ENCODE data around the gene GRIK3.

Gene GRIK3

DNA sequence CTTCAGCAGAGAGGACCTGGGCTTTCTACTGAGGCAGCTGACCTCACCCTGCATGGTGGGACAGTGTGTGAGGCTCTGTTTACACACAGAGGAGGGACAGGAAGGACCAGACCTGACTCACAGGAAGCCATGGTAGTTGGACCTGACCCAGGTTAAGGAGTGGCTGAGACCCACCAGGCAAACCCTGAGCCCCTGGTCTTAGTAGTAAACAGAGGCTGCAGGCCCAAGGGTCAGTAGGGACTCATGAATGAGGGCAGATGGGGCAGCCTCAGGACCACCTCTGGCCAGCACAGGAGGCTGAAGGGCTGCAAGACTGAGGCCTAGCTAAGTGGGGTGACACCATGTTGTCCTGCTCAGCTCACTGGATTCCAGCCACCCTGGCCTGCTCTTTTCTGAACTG is 273.2 kb downstream of the GRIK3 start:
- TF ChIP-seq, protein P1, sequence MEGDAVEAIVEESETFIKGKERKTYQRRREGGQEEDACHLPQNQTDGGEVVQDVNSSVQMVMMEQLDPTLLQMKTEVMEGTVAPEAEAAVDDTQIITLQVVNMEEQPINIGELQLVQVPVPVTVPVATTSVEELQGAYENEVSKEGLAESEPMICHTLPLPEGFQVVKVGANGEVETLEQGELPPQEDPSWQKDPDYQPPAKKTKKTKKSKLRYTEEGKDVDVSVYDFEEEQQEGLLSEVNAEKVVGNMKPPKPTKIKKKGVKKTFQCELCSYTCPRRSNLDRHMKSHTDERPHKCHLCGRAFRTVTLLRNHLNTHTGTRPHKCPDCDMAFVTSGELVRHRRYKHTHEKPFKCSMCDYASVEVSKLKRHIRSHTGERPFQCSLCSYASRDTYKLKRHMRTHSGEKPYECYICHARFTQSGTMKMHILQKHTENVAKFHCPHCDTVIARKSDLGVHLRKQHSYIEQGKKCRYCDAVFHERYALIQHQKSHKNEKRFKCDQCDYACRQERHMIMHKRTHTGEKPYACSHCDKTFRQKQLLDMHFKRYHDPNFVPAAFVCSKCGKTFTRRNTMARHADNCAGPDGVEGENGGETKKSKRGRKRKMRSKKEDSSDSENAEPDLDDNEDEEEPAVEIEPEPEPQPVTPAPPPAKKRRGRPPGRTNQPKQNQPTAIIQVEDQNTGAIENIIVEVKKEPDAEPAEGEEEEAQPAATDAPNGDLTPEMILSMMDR (IDR thresholded peaks at IDR 0.05; ENCODE audit: low read depth, low read length), result no peak
- in situ Hi-C loops (cut with HindIII; ENCODE audit: low sequenced_read_pairs), result no loop called here

DNA sequence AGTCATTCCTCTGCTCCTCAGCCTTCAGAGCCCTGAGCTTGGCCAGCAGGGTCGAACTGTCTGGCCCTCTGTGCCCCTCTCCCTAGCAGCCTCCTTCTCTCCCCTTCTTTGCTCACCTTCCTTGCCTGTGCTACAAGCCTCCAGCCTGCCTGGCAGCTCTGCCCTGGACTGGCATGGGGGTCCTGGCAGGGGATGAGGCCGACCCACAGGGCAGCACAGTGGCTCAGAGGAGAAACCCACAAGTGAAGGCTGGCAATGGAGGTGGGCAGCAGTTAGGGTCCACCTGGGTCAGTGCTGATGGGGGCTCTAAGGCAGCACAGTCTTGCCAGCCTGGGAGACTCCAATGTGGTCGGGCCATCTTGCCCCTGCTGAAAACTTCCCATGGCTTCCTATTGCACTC is 274.2 kb downstream of the GRIK3 start:
- H3K4me3 ChIP-seq (ENCODE audit: low read depth, low read length), result no peak overlapping the region
- in situ Hi-C loops (cut with HindIII; ENCODE audit: low sequenced_read_pairs), result no loop called here
- TF ChIP-seq, protein P1 (IDR thresholded peaks at IDR 0.05; ENCODE audit: low read depth, low read length), result no peak
- no peak for DNase-seq (ENCODE audit: low read depth, low spot score)

More for the DNA sequence above, 273.2 kb downstream of the GRIK3 start:
- DNase-seq (ENCODE audit: low read depth, low spot score), result no peak
- no peak overlapping the region for H3K4me3 ChIP-seq (ENCODE audit: low read depth, low read length)

GRCh38 chr1:36759355-36759754 is 275.0 kb downstream of the GRIK3 start:
- in situ Hi-C loops (cut with HindIII; ENCODE audit: low sequenced_read_pairs), result no loop called here
- H3K4me3 ChIP-seq (ENCODE audit: low read depth, low read length), result no peak overlapping the region
- no peak for DNase-seq (ENCODE audit: low read depth, low spot score)
- TF ChIP-seq, protein P1 (IDR thresholded peaks at IDR 0.05; ENCODE audit: low read depth, low read length), result no peak

- H3K4me3 ChIP-seq (ENCODE audit: low read depth, low read length), result no peak overlapping the region
- in situ Hi-C loops (cut with HindIII; ENCODE audit: low sequenced_read_pairs), result no loop called here
- no peak for DNase-seq (ENCODE audit: low read depth, low spot score)
- TF ChIP-seq, protein P1 (IDR thresholded peaks at IDR 0.05; ENCODE audit: low read depth, low read length), result no peak
These were observed 278.7 kb downstream of the GRIK3 start for GRCh38 chr1:36755303-36756230.

DNA sequence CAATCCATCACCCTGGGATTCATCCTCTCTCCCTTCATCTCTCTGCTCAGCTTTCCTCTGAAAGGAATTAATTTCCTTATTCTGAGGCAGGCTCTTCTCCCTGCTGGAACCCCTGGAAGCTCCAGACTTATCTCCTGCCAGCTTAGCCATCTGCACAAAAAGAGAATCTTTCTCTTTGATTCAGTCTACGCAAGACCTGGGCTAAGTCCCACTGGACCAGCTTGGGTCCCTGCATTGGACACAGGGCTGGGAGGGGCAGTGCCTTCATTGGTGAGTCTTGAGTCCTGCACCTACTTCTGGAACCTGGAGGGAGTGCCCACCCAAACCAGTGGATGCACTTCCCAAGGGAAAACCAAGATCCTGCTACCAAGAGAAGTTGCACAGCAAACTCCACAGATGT is 279.9 kb downstream of the GRIK3 start:
- no peak overlapping the region for H3K4me3 ChIP-seq (ENCODE audit: low read depth, low read length)
- no peak for DNase-seq (ENCODE audit: low read depth, low spot score)
- TF ChIP-seq, protein P1 (IDR thresholded peaks at IDR 0.05; ENCODE audit: low read depth, low read length), result no peak
- in situ Hi-C loops (cut with HindIII; ENCODE audit: low sequenced_read_pairs), result no loop called here

DNA sequence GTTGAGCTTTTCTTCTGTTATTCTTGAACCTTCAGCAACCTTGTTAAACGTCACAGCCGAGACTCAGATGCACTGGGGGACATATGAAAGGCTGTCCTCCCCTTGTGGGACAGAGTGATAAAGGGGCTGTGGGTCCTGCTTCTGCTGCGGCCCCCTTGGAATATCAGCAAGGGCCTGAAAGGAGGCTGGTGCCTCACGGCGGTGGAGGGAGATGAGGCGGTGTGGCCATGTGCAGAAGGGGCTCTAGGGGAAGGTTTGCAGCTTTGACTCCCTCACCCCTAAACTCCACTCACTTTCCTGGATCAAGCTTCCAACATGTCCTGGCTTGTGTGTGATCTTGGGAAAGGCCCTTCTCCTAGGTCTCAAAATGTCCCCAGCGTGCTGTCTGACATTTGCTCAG is 280.9 kb downstream of the GRIK3 start:
- TF ChIP-seq, protein P1 (IDR thresholded peaks at IDR 0.05; ENCODE audit: low read depth, low read length), result no peak
- no peak overlapping the region for H3K4me3 ChIP-seq (ENCODE audit: low read depth, low read length)
- DNase-seq (ENCODE audit: low read depth, low spot score), result no peak
- in situ Hi-C loops (cut with HindIII; ENCODE audit: low sequenced_read_pairs), result no loop called here
